Esophagus squamous epithelium (tissue), 4 donors: ENCODE measurements around the gene COX6B1.
A peak's percentile ranks its signal among the peaks of the same experiment; 100 is the strongest.

ENCODE experiments used
- CTCF ChIP-seq, 6 experiments: fragments of 450-650 bp in 4 of 6; fragments of 200-600 bp in 2 of 6; sonication (generic) in 2 of 6; IDR thresholded peaks; one replicate each; pipeline ENCODE4 v1.5.1; 2016 to 2019; ENCODE audit warnings: antibody characterized with exemption in 6 of 6, mild to moderate bottlenecking in 4 of 6, moderate library complexity in 4 of 6
- POLR2A ChIP-seq, 4 donors: fragments of 450-650 bp; IDR thresholded peaks; one replicate each; pipeline ENCODE4 v1.6.1; 2017; ENCODE audit warnings: antibody characterized with exemption in 4 of 4, mild to moderate bottlenecking in 4 of 4, moderate library complexity in 3 of 4

DNA sequence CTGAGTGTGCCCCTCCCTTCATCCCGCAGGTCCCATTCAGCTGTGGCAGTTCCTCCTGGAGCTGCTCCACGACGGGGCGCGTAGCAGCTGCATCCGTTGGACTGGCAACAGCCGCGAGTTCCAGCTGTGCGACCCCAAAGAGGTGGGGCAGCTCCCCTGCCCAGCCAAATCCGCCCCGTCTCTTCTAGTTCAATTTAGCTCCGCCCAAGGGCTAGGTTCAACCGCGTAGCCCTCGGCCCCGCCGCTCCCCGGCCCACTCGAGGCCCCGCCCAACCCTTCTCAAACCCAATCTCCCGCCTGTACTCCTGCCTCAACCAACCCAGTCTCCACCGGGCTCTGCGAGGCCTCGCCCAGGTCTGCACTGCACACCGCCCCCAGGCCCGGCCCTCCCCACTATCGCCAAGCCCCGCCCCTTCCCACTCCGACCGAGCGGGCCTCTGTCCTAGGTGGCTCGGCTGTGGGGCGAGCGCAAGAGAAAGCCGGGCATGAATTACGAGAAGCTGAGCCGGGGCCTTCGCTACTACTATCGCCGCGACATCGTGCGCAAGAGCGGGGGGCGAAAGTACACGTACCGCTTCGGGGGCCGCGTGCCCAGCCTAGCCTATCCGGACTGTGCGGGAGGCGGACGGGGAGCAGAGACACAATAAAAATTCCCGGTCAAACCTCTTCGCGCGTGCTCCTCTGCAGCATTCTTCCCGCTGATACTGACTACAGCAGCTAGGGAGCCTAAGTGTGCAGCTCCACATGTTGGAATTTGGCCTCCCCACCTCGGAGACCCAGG lies 3.7 kb upstream of the COX6B1 start:
- peak in 2 of 4 donors; percentile 23 to 76 for TF ChIP-seq POLR2A (IDR thresholded peaks at IDR 0.05)
- TF ChIP-seq CTCF (IDR thresholded peaks at IDR 0.05) = no peak
